Neutrophil (primary cell): ENCODE measurements around the gene PCDH12.

Experiments used
- H3K27ac ChIP-seq: fragments of 200-600 bp; sonication (generic); 2 replicates; pipeline ENCODE4 v1.5.1; 2016; ENCODE audit warnings: mild to moderate bottlenecking, moderate library complexity
- H3K27me3 ChIP-seq: fragments of 200-600 bp; sonication (generic); 2 replicates; pipeline ENCODE4 v1.6.0; 2016; ENCODE audit warnings: mild to moderate bottlenecking
- H3K36me3 ChIP-seq: fragments of 200-600 bp; sonication (generic); 2 replicates; pipeline ENCODE4 v1.5.1; 2017
- H3K4me1 ChIP-seq, 2 experiments: fragments of 200-600 bp in 1 of 2; sonication (generic) in 1 of 2; 1 replicate in 1 of 2; 2 replicates in 1 of 2; pipeline versions ENCODE4 v1.5.1 to v1.6.1; 2013 to 2016; ENCODE audit warnings: low read depth in 1 of 2, low read length in 1 of 2, mild to moderate bottlenecking in 1 of 2, moderate library complexity in 1 of 2; ENCODE audit not compliant: control insufficient read depth in 1 of 2, insufficient read depth in 1 of 2
- H3K4me3 ChIP-seq, 2 experiments: fragments of 200-600 bp in 1 of 2; sonication (generic) in 1 of 2; 1 replicate in 1 of 2; 2 replicates in 1 of 2; pipeline ENCODE4 v1.5.1; 2013 to 2016; ENCODE audit warnings: low read depth in 1 of 2, low read length in 1 of 2, mild to moderate bottlenecking in 1 of 2, moderate library complexity in 1 of 2
- H3K9me3 ChIP-seq: fragments of 200-600 bp; sonication (generic); 2 replicates; pipeline ENCODE4 v1.5.1; 2016
- TF ChIP-seq, protein P1 (sequence below): fragments of 200-600 bp; sonication (generic); IDR thresholded peaks from 2 replicates; pipeline ENCODE4 v1.5.1; 2016; ENCODE audit warnings: antibody characterized with exemption

Gene PCDH12

DNA sequence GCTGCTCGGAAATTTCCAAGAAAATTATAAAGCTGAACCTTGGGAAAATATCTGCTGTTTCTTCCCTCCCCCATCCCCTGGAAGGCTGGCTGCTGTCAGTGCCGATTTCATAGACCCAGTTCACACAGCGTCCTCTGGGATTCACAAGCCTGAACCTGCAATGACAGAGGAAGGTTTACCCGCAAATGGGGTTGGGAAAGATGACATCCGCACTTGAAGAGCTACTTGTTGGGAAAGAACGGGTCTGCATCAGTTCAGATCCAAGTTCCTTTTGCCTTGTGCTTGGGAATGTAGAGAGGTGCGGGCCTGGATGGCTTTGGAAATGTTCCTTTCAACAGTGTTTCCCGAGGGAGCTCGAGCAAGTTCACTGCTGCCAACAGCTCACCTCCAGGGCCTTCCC, 13.9 kb downstream of the PCDH12 start:
- no peak overlapping the region for H3K27ac ChIP-seq
- TF ChIP-seq, protein P1, sequence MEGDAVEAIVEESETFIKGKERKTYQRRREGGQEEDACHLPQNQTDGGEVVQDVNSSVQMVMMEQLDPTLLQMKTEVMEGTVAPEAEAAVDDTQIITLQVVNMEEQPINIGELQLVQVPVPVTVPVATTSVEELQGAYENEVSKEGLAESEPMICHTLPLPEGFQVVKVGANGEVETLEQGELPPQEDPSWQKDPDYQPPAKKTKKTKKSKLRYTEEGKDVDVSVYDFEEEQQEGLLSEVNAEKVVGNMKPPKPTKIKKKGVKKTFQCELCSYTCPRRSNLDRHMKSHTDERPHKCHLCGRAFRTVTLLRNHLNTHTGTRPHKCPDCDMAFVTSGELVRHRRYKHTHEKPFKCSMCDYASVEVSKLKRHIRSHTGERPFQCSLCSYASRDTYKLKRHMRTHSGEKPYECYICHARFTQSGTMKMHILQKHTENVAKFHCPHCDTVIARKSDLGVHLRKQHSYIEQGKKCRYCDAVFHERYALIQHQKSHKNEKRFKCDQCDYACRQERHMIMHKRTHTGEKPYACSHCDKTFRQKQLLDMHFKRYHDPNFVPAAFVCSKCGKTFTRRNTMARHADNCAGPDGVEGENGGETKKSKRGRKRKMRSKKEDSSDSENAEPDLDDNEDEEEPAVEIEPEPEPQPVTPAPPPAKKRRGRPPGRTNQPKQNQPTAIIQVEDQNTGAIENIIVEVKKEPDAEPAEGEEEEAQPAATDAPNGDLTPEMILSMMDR: no peak
- H3K27me3 ChIP-seq: no peaks in the 10 kb centered on the region
- H3K4me3 ChIP-seq: no peak overlapping the region
- peaks cover 14 to 21% of the 10 kb centered on the region in 2 experiments for H3K4me1 ChIP-seq
- H3K9me3 ChIP-seq: no peaks in the 10 kb centered on the region
- H3K36me3 ChIP-seq: peaks cover 37% of the 10 kb centered on the region

DNA sequence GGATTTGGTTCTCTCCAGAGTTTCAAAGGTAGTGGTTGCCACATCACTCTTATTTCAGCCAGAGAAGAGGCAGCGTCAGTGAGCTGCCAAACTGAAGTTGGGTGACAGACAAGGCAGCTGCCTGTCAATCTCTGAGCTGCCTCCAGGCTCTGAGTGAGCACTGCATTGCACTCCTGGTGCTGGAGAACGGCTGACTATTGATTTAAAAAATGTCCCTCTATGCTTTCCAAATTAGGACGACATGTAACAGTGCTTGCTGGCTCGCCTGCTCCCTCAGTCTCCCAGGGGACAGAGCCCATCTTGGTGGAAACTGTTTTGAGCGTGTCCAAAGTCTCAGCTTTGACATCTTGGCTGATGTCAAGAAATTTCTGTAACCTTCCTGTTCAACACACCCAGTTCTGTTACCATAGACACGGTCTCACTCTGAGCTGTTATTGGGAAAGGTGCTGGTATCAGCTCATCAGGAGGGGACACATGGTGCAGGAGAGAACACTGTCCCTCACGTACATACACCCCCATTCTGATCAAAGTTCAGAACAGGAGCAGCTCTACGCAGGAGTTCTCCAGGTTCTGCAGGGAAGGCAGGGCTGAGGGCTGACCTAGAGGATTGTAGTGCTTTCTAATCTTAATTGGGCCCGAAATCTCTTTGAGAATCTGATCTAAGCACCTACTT, 15.7 kb downstream of the PCDH12 start:
- Histone ChIP-seq H3K36me3 (peaks cover 53% of the 10 kb centered on the region), H3K27me3 (no peaks in the 10 kb centered on the region), H3K4me1 (peaks cover 14 to 17% of the 10 kb centered on the region in 2 experiments), H3K4me3 (no peak overlapping the region), H3K27ac (no peak overlapping the region), H3K9me3 (no peaks in the 10 kb centered on the region)
- TF ChIP-seq, protein P1: no peak

DNA sequence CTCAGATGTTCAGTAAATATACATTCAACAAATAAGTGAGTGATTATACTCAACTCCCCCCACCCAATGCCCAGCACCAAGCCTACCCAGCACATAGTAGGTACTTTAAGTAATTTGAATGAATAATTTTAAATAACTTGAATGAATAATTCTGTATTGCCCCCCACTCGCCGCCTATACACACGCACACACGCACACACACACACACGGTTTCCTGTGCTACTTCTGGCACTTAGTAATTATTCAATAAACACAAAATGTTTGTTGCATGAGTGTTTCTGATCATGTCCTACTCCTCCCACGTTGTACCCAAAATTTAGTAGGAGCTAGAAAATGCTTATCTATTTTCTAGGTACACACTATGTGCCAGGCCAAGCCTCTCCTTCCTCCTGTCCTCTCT, 16.2 kb downstream of the PCDH12 start:
- TF ChIP-seq, protein P1: no peak

DNA sequence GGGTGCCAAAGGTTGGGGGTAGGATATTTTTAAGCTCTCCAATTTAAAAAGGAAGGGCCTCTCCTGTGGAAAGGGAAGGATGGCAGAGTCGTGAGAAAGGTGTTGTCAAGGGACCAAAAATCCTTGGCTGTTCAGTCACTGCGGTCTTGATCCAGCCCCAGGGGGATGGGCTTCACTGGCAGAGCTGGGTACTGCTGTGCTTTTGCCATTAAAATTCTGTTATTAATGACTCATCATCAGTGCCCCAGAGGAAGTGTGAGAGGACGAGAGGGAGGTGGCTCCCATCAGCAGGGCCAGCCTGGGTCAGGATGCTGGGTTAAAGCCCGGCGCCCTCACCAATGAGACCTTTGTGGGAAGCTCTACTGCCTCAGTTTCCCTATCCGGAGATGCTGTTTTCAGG, 16.7 kb downstream of the PCDH12 start:
- Histone ChIP-seq H3K4me1 (peaks cover 11 to 14% of the 10 kb centered on the region in 2 experiments), H3K36me3 (peaks cover 63% of the 10 kb centered on the region), H3K9me3 (no peaks in the 10 kb centered on the region), H3K27ac (no peak overlapping the region), H3K27me3 (no peaks in the 10 kb centered on the region), H3K4me3 (no peak overlapping the region)
- TF ChIP-seq, protein P1: no peak

More for the DNA sequence above, 16.2 kb downstream of the PCDH12 start:
- Histone ChIP-seq H3K4me3 (no peak overlapping the region), H3K4me1 (peaks cover 14 to 17% of the 10 kb centered on the region in 2 experiments), H3K27me3 (no peaks in the 10 kb centered on the region), H3K36me3 (peaks cover 58% of the 10 kb centered on the region), H3K27ac (no peak overlapping the region), H3K9me3 (no peaks in the 10 kb centered on the region)

DNA sequence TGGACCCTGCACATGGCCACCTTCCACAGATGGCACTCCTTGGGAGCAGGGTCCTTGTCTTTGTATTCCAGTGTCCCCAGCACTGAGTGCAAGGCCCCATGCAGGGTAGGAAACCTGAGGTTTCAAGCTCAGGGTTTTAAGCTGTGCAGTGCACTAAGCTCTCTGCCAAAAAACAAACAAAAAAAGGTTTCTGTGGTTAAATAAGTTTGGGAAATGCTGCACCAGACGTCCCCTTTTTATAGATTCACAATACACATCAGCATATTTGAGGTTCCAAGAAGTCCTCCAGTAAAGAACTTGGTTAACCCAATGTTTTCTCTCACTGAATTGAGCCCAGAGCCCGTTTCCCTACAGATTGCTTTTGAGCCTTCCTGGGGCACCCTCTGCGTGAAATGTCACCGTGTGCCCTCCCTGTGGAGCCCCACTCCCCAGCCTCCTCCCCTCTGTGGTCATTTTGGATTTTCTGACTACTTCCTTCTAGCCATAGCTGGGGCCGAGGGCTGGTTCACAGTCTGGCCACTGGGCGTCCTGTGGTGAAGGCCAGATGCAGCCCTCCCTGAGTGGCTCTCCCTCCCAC, 17.2 kb downstream of the PCDH12 start:
- Histone ChIP-seq H3K27ac (no peak overlapping the region), H3K9me3 (no peaks in the 10 kb centered on the region), H3K36me3 (peaks cover 68% of the 10 kb centered on the region), H3K4me1 (peaks cover 6 to 9% of the 10 kb centered on the region in 2 experiments), H3K4me3 (no peak overlapping the region), H3K27me3 (no peaks in the 10 kb centered on the region)
- TF ChIP-seq, protein P1: no peak
